ENCODE data around the gene RPS6KA5. TPM values are rescaled to one million over a fixed set of nuclear protein-coding genes. Genes with fewer than 3 reads are reported as not detected.
A peak's percentile ranks its signal among the peaks of the same experiment; 100 is the strongest.
"Not testable (repeated sequence)": the region's sequence is repeated elsewhere in the genome, so short reads cannot be mapped to it uniquely, and the experiment has no call there.

Gene RPS6KA5
- total RNA-seq, 1 experiment from 2014 or later: 8.6 TPM

DNA sequence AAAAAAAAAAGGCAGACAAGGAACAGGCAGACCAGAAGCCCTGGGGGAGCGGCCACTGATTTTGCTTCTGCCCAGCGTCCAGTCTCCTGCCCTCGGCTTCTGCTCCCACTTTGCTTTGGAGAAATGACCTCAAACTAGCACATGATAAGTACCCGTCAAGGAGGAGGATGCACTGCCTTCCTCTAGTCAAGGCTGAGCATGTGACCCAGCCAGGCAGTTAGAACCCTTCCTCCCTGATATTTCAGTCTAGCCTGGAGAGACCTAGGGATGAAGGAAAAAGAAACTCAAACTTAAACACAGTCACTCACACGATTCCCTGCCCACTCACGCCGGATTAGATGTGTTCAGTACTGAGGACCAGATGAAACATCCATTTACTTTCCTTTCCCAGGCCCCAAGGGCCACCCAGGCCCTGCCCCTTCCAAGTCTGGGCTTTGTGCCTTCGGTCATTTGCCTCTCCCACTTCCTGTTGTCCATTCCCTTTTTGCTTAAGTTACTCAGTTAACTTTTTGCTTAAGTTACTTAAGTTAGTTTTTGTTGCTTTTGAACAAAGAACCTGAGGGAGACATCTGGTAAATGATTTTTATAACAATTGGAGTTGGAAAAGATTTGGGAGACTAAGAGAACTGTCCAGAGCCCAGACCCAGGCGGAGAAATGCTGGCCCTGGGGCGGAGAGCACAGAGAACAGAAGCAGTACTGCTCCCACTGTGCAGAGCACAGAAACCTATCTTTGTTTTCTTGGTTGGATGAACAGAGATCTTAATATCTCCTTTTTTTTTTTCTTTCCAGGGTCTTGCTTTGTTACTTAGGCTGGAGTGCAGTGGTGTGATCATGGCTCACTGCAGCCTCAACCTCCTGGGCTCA lies 221.2 kb downstream of the RPS6KA5 start:
- Histone ChIP-seq H3K9ac (ENCODE audit: low read length) (no peak overlapping the region), H3K4me3 (ENCODE audit: low read length) (no peak overlapping the region), H3K27me3 (ENCODE audit: low read length) (no peaks in the 10 kb centered on the region), H3K36me3 (ENCODE audit: low read depth, low read length) (no peaks in the 10 kb centered on the region), H2AFZ (ENCODE audit: low read length) (peak overlapping the region; percentile 38), H3K4me2 (ENCODE audit: low read length) (no peak overlapping the region), H3K79me2 (ENCODE audit: low read length) (no peaks in the 10 kb centered on the region), H3F3A (ENCODE audit: low read length, unreplicated experiment) (no peaks in the 10 kb centered on the region), H3K4me1 (ENCODE audit: insufficient read depth, low read length) (0 out of 2 replicates have a peak, but pooled peaks cover 5% of the 10 kb centered on the region), H3K27ac (ENCODE audit: low read length) (no peak overlapping the region), H3K9me2 (replicated peaks; ENCODE audit: low read length) (no peaks in the 10 kb centered on the region), H3K9me3 (ENCODE audit: low read length) (no peaks in the 10 kb centered on the region), H4K20me1 (ENCODE audit: low read length) (no peaks in the 10 kb centered on the region)
- TF ChIP-seq, protein P1, sequence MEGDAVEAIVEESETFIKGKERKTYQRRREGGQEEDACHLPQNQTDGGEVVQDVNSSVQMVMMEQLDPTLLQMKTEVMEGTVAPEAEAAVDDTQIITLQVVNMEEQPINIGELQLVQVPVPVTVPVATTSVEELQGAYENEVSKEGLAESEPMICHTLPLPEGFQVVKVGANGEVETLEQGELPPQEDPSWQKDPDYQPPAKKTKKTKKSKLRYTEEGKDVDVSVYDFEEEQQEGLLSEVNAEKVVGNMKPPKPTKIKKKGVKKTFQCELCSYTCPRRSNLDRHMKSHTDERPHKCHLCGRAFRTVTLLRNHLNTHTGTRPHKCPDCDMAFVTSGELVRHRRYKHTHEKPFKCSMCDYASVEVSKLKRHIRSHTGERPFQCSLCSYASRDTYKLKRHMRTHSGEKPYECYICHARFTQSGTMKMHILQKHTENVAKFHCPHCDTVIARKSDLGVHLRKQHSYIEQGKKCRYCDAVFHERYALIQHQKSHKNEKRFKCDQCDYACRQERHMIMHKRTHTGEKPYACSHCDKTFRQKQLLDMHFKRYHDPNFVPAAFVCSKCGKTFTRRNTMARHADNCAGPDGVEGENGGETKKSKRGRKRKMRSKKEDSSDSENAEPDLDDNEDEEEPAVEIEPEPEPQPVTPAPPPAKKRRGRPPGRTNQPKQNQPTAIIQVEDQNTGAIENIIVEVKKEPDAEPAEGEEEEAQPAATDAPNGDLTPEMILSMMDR (conservative IDR thresholded peaks at IDR 0.05; ENCODE audit: low read depth, low read length): no peak
- no peak for TF ChIP-seq EZH2phosphoT487 (IDR thresholded peaks at IDR 0.05; ENCODE audit: borderline replicate concordance, low read length)
- no peak for TF ChIP-seq EZH2 (IDR thresholded peaks at IDR 0.05; ENCODE audit: low read length, unreplicated experiment)
- intact Hi-C loops (cut with micrococcal nuclease): no loop called here
- BruUV-seq (replicated peaks): no TSS peak
- ChIA-PET CTCF (no interaction called here), POLR2A (ENCODE audit: unreplicated experiment) (no interaction called here)
- DNase-seq (no peak), ATAC-seq (peak; percentile 71)

DNA sequence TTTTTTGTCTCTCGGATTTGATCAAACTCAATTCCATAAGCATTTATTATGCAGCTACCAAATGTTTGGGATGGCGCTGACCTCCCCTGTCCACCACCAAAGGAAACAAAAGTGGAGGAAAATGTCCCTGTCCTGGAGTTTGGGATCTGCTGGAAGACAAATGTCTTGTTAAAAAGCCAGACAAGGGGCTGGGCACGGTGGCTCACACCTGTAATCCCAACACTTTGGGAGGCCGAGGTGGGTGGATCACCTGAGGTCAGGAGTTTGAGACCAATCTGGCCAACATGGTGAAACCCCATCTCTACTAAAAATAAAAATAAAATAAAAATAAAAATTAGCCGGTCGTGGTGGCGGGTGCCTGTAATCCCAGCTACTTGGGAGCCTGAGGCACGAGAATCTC lies 221.9 kb downstream of the RPS6KA5 start:
- H3K27ac ChIP-seq (ENCODE audit: low read length); POLR2A ChIA-PET (ENCODE audit: unreplicated experiment); H3K79me2 ChIP-seq (ENCODE audit: low read length); BruUV-seq (replicated peaks); H3K36me3 ChIP-seq (ENCODE audit: low read depth, low read length); H2AFZ ChIP-seq (ENCODE audit: low read length); H4K20me1 ChIP-seq (ENCODE audit: low read length); H3K27me3 ChIP-seq (ENCODE audit: low read length); CTCF ChIA-PET; H3K4me3 ChIP-seq (ENCODE audit: low read length); H3K4me2 ChIP-seq (ENCODE audit: low read length); H3F3A ChIP-seq (ENCODE audit: low read length, unreplicated experiment); intact Hi-C loops (cut with micrococcal nuclease); H3K9me2 ChIP-seq (replicated peaks; ENCODE audit: low read length); ATAC-seq; H3K9ac ChIP-seq (ENCODE audit: low read length); DNase-seq; H3K9me3 ChIP-seq (ENCODE audit: low read length); H3K4me1 ChIP-seq (ENCODE audit: insufficient read depth, low read length): not testable (repeated sequence)

DNA sequence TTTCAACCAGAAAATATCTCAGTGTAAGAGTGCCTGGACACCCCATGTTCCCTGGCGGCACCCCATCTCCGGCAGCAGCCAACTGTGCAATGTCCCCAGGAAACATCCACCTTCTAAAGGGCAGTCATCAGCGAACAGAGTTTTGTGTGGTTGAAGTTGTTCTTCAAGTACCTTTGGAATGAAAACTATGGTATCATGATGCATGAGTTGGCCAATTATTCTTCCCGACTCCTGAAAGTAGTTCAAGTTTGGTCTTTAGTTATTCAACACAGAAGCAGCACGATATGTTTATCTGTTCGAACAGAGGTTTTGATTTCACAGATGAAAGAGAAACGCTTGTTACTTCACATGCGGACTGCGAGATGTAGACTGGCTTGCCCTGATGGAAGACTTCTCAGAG lies 223.1 kb downstream of the RPS6KA5 start:
- TF ChIP-seq EZH2 (IDR thresholded peaks at IDR 0.05; ENCODE audit: low read length, unreplicated experiment) (no peak), EZH2phosphoT487 (IDR thresholded peaks at IDR 0.05; ENCODE audit: borderline replicate concordance, low read length) (no peak)
- TF ChIP-seq, protein P1 (conservative IDR thresholded peaks at IDR 0.05; ENCODE audit: low read depth, low read length): no peak
- no peaks in the 10 kb centered on the region for H3F3A ChIP-seq (ENCODE audit: low read length, unreplicated experiment)
- ATAC-seq: no peak
- POLR2A ChIA-PET (ENCODE audit: unreplicated experiment): no interaction called here
- no peak overlapping the region for H3K9ac ChIP-seq (ENCODE audit: low read length)
- H4K20me1 ChIP-seq (ENCODE audit: low read length): no peaks in the 10 kb centered on the region
- DNase-seq: no peak
- H3K27me3 ChIP-seq (ENCODE audit: low read length): no peaks in the 10 kb centered on the region
- H3K4me2 ChIP-seq (ENCODE audit: low read length): no peak overlapping the region
- H3K79me2 ChIP-seq (ENCODE audit: low read length): no peaks in the 10 kb centered on the region
- intact Hi-C loops (cut with micrococcal nuclease): no loop called here
- no peaks in the 10 kb centered on the region for H3K9me3 ChIP-seq (ENCODE audit: low read length)
- no peaks in the 10 kb centered on the region for H3K9me2 ChIP-seq (replicated peaks; ENCODE audit: low read length)
- H3K27ac ChIP-seq (ENCODE audit: low read length): no peak overlapping the region
- no peak overlapping the region for H2AFZ ChIP-seq (ENCODE audit: low read length)
- CTCF ChIA-PET: no interaction called here
- BruUV-seq (replicated peaks): no TSS peak
- no peaks in the 10 kb centered on the region for H3K36me3 ChIP-seq (ENCODE audit: low read depth, low read length)
- H3K4me1 ChIP-seq (ENCODE audit: insufficient read depth, low read length): 0 out of 2 replicates have a peak, but pooled peaks cover 5% of the 10 kb centered on the region
- H3K4me3 ChIP-seq (ENCODE audit: low read length): no peak overlapping the region

All from PC-3 (cell line).